Neural progenitor cell (in vitro differentiated cells): Measurements from ENCODE around the gene MPND.

Source experiments
- EZH2 ChIP-seq: fragments of 200-600 bp; sonication (generic); IDR thresholded peaks from 2 replicates; pipeline ENCODE4 v1.6.1; 2017; ENCODE audit warnings: antibody characterized with exemption, mild to moderate bottlenecking, moderate library complexity
- TF ChIP-seq, protein P1 (sequence below): fragments of 200-600 bp; sonication (generic); IDR thresholded peaks from 2 replicates; pipeline ENCODE4 v1.5.1; 2017; ENCODE audit warnings: antibody characterized with exemption, mild to moderate bottlenecking

DNA sequence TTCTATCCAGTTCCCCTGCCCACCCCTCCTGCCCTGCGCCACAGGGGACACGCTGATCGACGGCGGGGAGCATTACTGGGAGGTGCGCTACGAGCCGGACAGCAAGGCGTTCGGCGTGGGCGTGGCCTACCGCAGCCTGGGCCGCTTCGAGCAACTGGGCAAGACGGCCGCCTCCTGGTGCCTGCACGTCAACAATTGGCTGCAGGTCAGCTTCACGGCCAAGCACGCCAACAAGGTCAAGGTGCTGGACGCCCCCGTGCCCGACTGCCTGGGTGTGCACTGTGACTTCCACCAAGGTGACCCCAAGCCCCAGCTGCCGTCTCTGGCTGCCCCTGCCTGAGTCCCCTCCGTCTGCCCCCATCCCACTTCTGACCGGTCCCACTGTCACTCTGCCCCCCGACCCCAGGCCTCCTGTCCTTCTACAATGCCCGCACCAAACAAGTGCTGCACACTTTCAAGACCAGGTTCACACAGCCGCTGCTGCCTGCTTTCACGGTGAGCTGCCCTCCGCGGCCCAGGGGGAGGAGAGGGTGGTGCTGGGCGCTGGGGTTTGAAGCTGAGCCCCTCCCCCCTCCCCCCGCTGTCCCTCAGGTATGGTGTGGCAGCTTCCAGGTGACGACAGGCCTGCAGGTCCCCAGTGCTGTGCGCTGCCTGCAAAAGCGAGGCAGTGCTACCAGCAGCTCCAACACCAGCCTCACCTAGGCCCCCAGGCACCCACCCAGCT is 20.3 kb upstream of the MPND start:
- no peak for TF ChIP-seq EZH2
- TF ChIP-seq, protein P1, sequence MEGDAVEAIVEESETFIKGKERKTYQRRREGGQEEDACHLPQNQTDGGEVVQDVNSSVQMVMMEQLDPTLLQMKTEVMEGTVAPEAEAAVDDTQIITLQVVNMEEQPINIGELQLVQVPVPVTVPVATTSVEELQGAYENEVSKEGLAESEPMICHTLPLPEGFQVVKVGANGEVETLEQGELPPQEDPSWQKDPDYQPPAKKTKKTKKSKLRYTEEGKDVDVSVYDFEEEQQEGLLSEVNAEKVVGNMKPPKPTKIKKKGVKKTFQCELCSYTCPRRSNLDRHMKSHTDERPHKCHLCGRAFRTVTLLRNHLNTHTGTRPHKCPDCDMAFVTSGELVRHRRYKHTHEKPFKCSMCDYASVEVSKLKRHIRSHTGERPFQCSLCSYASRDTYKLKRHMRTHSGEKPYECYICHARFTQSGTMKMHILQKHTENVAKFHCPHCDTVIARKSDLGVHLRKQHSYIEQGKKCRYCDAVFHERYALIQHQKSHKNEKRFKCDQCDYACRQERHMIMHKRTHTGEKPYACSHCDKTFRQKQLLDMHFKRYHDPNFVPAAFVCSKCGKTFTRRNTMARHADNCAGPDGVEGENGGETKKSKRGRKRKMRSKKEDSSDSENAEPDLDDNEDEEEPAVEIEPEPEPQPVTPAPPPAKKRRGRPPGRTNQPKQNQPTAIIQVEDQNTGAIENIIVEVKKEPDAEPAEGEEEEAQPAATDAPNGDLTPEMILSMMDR, result no peak
